SK-N-SH (cell line): ENCODE measurements around the gene DIPK1A. TPM values are rescaled to one million over a fixed set of nuclear protein-coding genes. Genes with fewer than 3 reads are reported as not detected.

Source experiments
- CTCF ChIA-PET: fragments of 300-600, 350-600 bp; formaldehyde crosslinking; extraction: SDS; loops from one replicate; lab custom pipeline; 2021; lab: Yijun Ruan, JAX
- POLR2A ChIA-PET: fragments of 350-600 bp; sonication (Branson Sonifier 250); formaldehyde crosslinking; extraction: SDS; loops from one replicate; lab custom pipeline; 2020; ENCODE audit warnings: antibody characterized with exemption, inconsistent platforms; lab: Yijun Ruan, JAX
- DNase-seq: peaks from one replicate; pipeline ENCODE4 v3.0.0; 2012
- H2AFZ ChIP-seq: fragments of 200-600 bp; sonication (generic); 2 replicates; pipeline ENCODE4 v1.8.1; 2016; ENCODE audit warnings: antibody characterized with exemption, mild to moderate bottlenecking, low read depth
- H3F3A ChIP-seq: fragments of 200-600 bp; sonication (generic); replicated peaks from 2 replicates; pipeline ENCODE3; 2016; ENCODE audit warnings: antibody characterized with exemption, mild to moderate bottlenecking; ENCODE audit not compliant: insufficient read depth
- H3K27ac ChIP-seq, 2 experiments: fragments of 200-500 bp in 1 of 2; fragments of 200-600 bp in 1 of 2; sonication (Bioruptor generic) in 1 of 2; sonication (generic), shearing (Covaris generic) in 1 of 2; 2 replicates each; pipeline versions ENCODE4 v1.5.1 to v1.6.1; 2014 to 2016; ENCODE audit warnings: low read depth in 2 of 2, inconsistent platforms in 1 of 2, low read length in 1 of 2, mild to moderate bottlenecking in 1 of 2, mixed read lengths in 1 of 2
- H3K27me3 ChIP-seq: fragments of 200-600 bp; sonication (generic), shearing (Covaris generic); 2 replicates; pipeline ENCODE4 v1.6.1; 2016; ENCODE audit warnings: mixed run types; ENCODE audit not compliant: insufficient read depth
- H3K36me3 ChIP-seq, 2 experiments: fragments of 200-500 bp in 1 of 2; fragments of 200-600 bp in 1 of 2; sonication (Bioruptor generic) in 1 of 2; sonication (generic) in 1 of 2; replicated peaks in 1 of 2; 2 replicates each; pipeline versions ENCODE3 to v1.5.1; 2014 to 2016; ENCODE audit warnings: low read length in 1 of 2, mild to moderate bottlenecking in 1 of 2; ENCODE audit not compliant: insufficient read depth in 2 of 2, control insufficient read depth in 1 of 2
- H3K4me1 ChIP-seq, 2 experiments: fragments of 200-500 bp in 1 of 2; fragments of 200-600 bp in 1 of 2; sonication (Bioruptor generic) in 1 of 2; sonication (generic), shearing (Covaris generic) in 1 of 2; 2 replicates each; pipeline versions ENCODE4 v1.5.1 to v1.6.1; 2014 to 2016; ENCODE audit warnings: low read depth in 1 of 2, low read length in 1 of 2, mixed run types in 1 of 2; ENCODE audit not compliant: insufficient read depth in 2 of 2, control insufficient read depth in 1 of 2
- H3K4me2 ChIP-seq: fragments of 200-600 bp; sonication (generic), shearing (Covaris generic); 2 replicates; pipeline ENCODE4 v1.6.1; 2017; ENCODE audit warnings: mixed run types
- H3K4me3 ChIP-seq, 2 experiments: fragments of 200-500 bp in 1 of 2; fragments of 200-600 bp in 1 of 2; sonication (Bioruptor generic) in 1 of 2; sonication (generic), shearing (Covaris generic) in 1 of 2; 2 replicates each; pipeline versions ENCODE4 v1.5.1 to v1.8.1; 2014 to 2016; ENCODE audit warnings: low read depth in 2 of 2, inconsistent platforms in 1 of 2, low read length in 1 of 2, mild to moderate bottlenecking in 1 of 2, mixed read lengths in 1 of 2, moderate library complexity in 1 of 2
- H3K79me2 ChIP-seq: fragments of 200-600 bp; sonication (generic); 2 replicates; pipeline ENCODE4 v1.8.1; 2017; ENCODE audit warnings: mild to moderate bottlenecking; ENCODE audit not compliant: insufficient read depth
- H3K9ac ChIP-seq: fragments of 200-600 bp; sonication (generic); 2 replicates; pipeline ENCODE4 v1.6.1; 2017; ENCODE audit warnings: mixed run types
- H3K9me2 ChIP-seq: fragments of 200-600 bp; sonication (generic); 2 replicates; pipeline ENCODE4 v1.6.1; 2017; ENCODE audit warnings: mixed run types
- H3K9me3 ChIP-seq: fragments of 200-600 bp; sonication (generic); 2 replicates; pipeline ENCODE4 v1.6.1; 2017; ENCODE audit warnings: mixed run types, mild to moderate bottlenecking, moderate library complexity
- H4K20me1 ChIP-seq: fragments of 200-600 bp; sonication (generic); 2 replicates; pipeline ENCODE4 v1.6.1; 2017; ENCODE audit warnings: mild to moderate bottlenecking, mixed run types; ENCODE audit not compliant: insufficient read depth
- ELF1 ChIP-seq: IDR thresholded peaks from 2 replicates; pipeline ENCODE4 v1.4.0; 2012
- FOSL2 ChIP-seq: IDR thresholded peaks from 2 replicates; pipeline ENCODE4 v1.4.0; 2012; ENCODE audit warnings: low read depth, mild to moderate bottlenecking, moderate library complexity, borderline replicate concordance
- GABPA ChIP-seq: IDR thresholded peaks from 2 replicates; pipeline ENCODE4 v1.4.0; 2012; ENCODE audit warnings: low read depth, mild to moderate bottlenecking
- MEF2A ChIP-seq: IDR thresholded peaks from 2 replicates; pipeline ENCODE4 v1.4.0; 2012; ENCODE audit warnings: low read depth, borderline replicate concordance
- NFIC ChIP-seq: IDR thresholded peaks from 2 replicates; pipeline ENCODE4 v1.4.0; 2012; ENCODE audit warnings: borderline replicate concordance
- RCOR1 ChIP-seq: fragments of 150-350 bp; IDR thresholded peaks from 2 replicates; pipeline ENCODE4 v1.6.1; 2017; ENCODE audit warnings: antibody characterized with exemption, low read length
- TEAD4 ChIP-seq: IDR thresholded peaks from 2 replicates; pipeline ENCODE4 v1.4.0; 2012; ENCODE audit warnings: mild to moderate bottlenecking, borderline replicate concordance; ENCODE audit not compliant: insufficient read depth
- WGBS: methylation state at CpG from one replicate; pipeline ENCODE4 v1.1.6; 2017; ENCODE audit warnings: low lambda C conversion rate; 5-methylcytosine and 5-hydroxymethylcytosine counted together
- polyA plus RNA-seq, 3 experiments: library from polyadenylated mRNA; depleted of rRNA; stranded (reverse); fragments of >200 nt; gene quantifications; 2 replicates each; pipeline ENCODE4 v1.2.3, GENCODE V29; 2012
- TF ChIP-seq, protein P1 (sequence below): IDR thresholded peaks from 2 replicates; pipeline ENCODE4 v1.6.1; 2012; ENCODE audit warnings: mild to moderate bottlenecking, low read depth, low read length, moderate library complexity
- TF ChIP-seq, protein P2 (sequence below): IDR thresholded peaks from 2 replicates; pipeline ENCODE4 v1.4.0; 2012; ENCODE audit warnings: low read depth, borderline replicate concordance

DIPK1A gene
- polyA plus RNA-seq, 1 of the 3 experiments (the other 2 are of a cell fraction), result 3.4 TPM

GRCh38 chr1:92831762-92832536 is 129.3 kb downstream of the DIPK1A start, which contains the start of gene RPL5 (continued):
- TF ChIP-seq, protein P1, sequence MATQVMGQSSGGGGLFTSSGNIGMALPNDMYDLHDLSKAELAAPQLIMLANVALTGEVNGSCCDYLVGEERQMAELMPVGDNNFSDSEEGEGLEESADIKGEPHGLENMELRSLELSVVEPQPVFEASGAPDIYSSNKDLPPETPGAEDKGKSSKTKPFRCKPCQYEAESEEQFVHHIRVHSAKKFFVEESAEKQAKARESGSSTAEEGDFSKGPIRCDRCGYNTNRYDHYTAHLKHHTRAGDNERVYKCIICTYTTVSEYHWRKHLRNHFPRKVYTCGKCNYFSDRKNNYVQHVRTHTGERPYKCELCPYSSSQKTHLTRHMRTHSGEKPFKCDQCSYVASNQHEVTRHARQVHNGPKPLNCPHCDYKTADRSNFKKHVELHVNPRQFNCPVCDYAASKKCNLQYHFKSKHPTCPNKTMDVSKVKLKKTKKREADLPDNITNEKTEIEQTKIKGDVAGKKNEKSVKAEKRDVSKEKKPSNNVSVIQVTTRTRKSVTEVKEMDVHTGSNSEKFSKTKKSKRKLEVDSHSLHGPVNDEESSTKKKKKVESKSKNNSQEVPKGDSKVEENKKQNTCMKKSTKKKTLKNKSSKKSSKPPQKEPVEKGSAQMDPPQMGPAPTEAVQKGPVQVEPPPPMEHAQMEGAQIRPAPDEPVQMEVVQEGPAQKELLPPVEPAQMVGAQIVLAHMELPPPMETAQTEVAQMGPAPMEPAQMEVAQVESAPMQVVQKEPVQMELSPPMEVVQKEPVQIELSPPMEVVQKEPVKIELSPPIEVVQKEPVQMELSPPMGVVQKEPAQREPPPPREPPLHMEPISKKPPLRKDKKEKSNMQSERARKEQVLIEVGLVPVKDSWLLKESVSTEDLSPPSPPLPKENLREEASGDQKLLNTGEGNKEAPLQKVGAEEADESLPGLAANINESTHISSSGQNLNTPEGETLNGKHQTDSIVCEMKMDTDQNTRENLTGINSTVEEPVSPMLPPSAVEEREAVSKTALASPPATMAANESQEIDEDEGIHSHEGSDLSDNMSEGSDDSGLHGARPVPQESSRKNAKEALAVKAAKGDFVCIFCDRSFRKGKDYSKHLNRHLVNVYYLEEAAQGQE, result peak; percentile 41; the same call in 1 of the 2 replicates
- no peak for TF ChIP-seq GABPA
- TF ChIP-seq TEAD4, result no peak
- TF ChIP-seq RCOR1, result peak; percentile 45; the same call in 1 of the 2 replicates
- no peak for TF ChIP-seq ELF1
- TF ChIP-seq NFIC, result peak; percentile 16; the same call in 1 of the 2 replicates
- TF ChIP-seq MEF2A, result no peak
- TF ChIP-seq, protein P2, sequence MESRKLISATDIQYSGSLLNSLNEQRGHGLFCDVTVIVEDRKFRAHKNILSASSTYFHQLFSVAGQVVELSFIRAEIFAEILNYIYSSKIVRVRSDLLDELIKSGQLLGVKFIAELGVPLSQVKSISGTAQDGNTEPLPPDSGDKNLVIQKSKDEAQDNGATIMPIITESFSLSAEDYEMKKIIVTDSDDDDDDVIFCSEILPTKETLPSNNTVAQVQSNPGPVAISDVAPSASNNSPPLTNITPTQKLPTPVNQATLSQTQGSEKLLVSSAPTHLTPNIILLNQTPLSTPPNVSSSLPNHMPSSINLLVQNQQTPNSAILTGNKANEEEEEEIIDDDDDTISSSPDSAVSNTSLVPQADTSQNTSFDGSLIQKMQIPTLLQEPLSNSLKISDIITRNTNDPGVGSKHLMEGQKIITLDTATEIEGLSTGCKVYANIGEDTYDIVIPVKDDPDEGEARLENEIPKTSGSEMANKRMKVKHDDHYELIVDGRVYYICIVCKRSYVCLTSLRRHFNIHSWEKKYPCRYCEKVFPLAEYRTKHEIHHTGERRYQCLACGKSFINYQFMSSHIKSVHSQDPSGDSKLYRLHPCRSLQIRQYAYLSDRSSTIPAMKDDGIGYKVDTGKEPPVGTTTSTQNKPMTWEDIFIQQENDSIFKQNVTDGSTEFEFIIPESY, result no peak

- ChIA-PET CTCF (interaction anchor here (0.8 to 2.4 kb wide), 21 partner anchors 8 to 521 kb away, joined by 3 to 18 read pairs (median 5); partner anchors contain the start of genes DIPK1A and EVI5), POLR2A (interaction anchor here (0.5 to 1.6 kb wide), 15 partner anchors 9 to 246 kb away, joined by 3 to 13 read pairs (median 4); partner anchors contain the start of genes DIPK1A and EVI5)
- peaks cover 45% of the 10 kb centered on the region for H3K79me2 ChIP-seq
- no peaks in the 10 kb centered on the region for H3K9me3 ChIP-seq
- peaks cover 31 to 38% of the 10 kb centered on the region in 2 experiments for H3K36me3 ChIP-seq
- H2AFZ ChIP-seq, result peak overlapping the region; percentile 92
- peak overlapping the region in 1 of 2 experiments; percentile 94; a peak in 1 of 4 replicates for H3K4me3 ChIP-seq
- H3F3A ChIP-seq, result peaks cover 23% of the 10 kb centered on the region
- peaks cover 39% of the 10 kb centered on the region for H4K20me1 ChIP-seq
- no peak overlapping the region for H3K27ac ChIP-seq
- WGBS, result 57% methylated on average over 4 of the region's 4 CpGs
- no peaks in the 10 kb centered on the region for H3K27me3 ChIP-seq
- DNase-seq, result peak; percentile 39
- no peaks in the 10 kb centered on the region for H3K9me2 ChIP-seq
- H3K4me2 ChIP-seq, result peak overlapping the region; percentile 38; the same call in 1 of the 2 replicates
- TF ChIP-seq FOSL2, result no peak
- H3K9ac ChIP-seq, result no peak overlapping the region
- peaks cover 15 to 29% of the 10 kb centered on the region in 2 experiments; a peak in 3 of 4 replicates for H3K4me1 ChIP-seq
Measured at GRCh38 chr1:92831368-92831761, 129.9 kb downstream of the DIPK1A start.
